GM18508 (cell line): ENCODE data around the gene SEMA4D.
"Not testable (repeated sequence)": the region's sequence is repeated elsewhere in the genome, so short reads cannot be mapped to it uniquely, and the experiment has no call there.

ENCODE experiments used
- ATAC-seq: cut with Tn5 transposase; IDR thresholded peaks from one replicate; pipeline ENCODE4 v1.9.1; 2021; ENCODE audit warnings: moderate number of reproducible peaks; ENCODE audit not compliant: insufficient read depth, unreplicated experiment

Gene SEMA4D

GRCh38 chr9:89380437-89381307, 117.2 kb downstream of the SEMA4D start:
- ATAC-seq = no peak

- no peak for ATAC-seq
Observed at GRCh38 chr9:89379508-89380115, 118.3 kb downstream of the SEMA4D start.

GRCh38 chr9:89379031-89379430, 118.9 kb downstream of the SEMA4D start:
- ATAC-seq = no peak

- ATAC-seq = no peak
Observed at GRCh38 chr9:89378541-89378940, 119.4 kb downstream of the SEMA4D start.

GRCh38 chr9:89377411-89377810, 120.5 kb downstream of the SEMA4D start:
- no peak for ATAC-seq

- no peak for ATAC-seq
Observed at GRCh38 chr9:89376741-89377351, 121.1 kb downstream of the SEMA4D start.

GRCh38 chr9:89376286-89376685, 121.6 kb downstream of the SEMA4D start:
- no peak for ATAC-seq

GRCh38 chr9:89375191-89375760, 122.6 kb downstream of the SEMA4D start:
- ATAC-seq = no peak

GRCh38 chr9:89374176-89374575, 123.7 kb downstream of the SEMA4D start:
- ATAC-seq = no peak

- ATAC-seq = no peak
Observed at GRCh38 chr9:89372979-89373378, 124.9 kb downstream of the SEMA4D start.

- no peak for ATAC-seq
Observed at GRCh38 chr9:89372230-89372816, 125.6 kb downstream of the SEMA4D start.

GRCh38 chr9:89371791-89372190, 126.1 kb downstream of the SEMA4D start:
- not testable (repeated sequence) for ATAC-seq

- no peak for ATAC-seq
Observed at GRCh38 chr9:89370593-89370992, 127.3 kb downstream of the SEMA4D start.

GRCh38 chr9:89368978-89369377, 128.9 kb downstream of the SEMA4D start:
- no peak for ATAC-seq

- no peak for ATAC-seq
Observed at GRCh38 chr9:89368550-89368949, 129.4 kb downstream of the SEMA4D start.

- no peak for ATAC-seq
Observed at GRCh38 chr9:89367726-89368437, 130.0 kb downstream of the SEMA4D start.

GRCh38 chr9:89367281-89367680, 130.6 kb downstream of the SEMA4D start:
- no peak for ATAC-seq

GRCh38 chr9:89366711-89367110, 131.2 kb downstream of the SEMA4D start:
- ATAC-seq = no peak

GRCh38 chr9:89365532-89365912, 132.4 kb downstream of the SEMA4D start:
- no peak for ATAC-seq
